ENCODE measurements around the gene TMEM266. TPM values are rescaled to one million over a fixed set of nuclear protein-coding genes. Genes with fewer than 3 reads are reported as not detected.

TMEM266 gene
- total RNA-seq, 4 donors from 2014 or later, result 0.19 to 0.72 (median 0.38) TPM; not detected in 1

DNA sequence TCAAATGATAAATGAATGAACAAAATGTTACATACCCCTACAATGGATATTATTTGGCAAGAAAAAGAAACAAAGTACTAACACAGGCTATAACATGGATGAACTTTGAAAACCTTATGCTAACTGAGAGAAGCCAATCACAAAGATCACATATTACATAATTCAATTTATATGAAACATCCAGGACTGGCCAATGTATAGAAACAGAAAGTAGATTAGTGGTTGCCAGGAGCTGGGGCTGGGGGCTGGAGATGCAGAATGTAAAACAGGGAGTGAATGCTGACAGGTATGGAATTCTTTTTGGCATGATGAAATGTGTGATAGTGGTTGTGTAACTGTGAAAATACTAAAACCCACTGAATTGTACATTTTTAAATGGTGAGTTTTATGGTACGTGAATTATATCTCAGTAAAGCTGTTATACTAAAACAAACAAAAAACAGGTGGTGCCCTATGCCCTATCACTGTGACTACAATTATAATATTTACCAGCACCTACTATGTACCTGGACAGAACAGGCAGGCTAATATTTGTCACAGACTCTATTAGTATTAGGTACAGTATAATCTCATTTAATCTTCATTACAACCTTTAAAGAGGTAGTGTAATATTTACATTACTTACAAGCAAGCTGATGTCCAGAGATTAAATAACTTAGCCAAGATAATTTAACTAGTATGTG, 161.4 kb downstream of the TMEM266 start:
- TF ChIP-seq, protein P1, sequence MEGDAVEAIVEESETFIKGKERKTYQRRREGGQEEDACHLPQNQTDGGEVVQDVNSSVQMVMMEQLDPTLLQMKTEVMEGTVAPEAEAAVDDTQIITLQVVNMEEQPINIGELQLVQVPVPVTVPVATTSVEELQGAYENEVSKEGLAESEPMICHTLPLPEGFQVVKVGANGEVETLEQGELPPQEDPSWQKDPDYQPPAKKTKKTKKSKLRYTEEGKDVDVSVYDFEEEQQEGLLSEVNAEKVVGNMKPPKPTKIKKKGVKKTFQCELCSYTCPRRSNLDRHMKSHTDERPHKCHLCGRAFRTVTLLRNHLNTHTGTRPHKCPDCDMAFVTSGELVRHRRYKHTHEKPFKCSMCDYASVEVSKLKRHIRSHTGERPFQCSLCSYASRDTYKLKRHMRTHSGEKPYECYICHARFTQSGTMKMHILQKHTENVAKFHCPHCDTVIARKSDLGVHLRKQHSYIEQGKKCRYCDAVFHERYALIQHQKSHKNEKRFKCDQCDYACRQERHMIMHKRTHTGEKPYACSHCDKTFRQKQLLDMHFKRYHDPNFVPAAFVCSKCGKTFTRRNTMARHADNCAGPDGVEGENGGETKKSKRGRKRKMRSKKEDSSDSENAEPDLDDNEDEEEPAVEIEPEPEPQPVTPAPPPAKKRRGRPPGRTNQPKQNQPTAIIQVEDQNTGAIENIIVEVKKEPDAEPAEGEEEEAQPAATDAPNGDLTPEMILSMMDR (IDR thresholded peaks at IDR 0.05), result no peak
- no peak for ATAC-seq (ENCODE audit: low FRiP score)

GRCh38 chr15:76222159-76222558, 162.4 kb downstream of the TMEM266 start:
- ATAC-seq (ENCODE audit: low FRiP score) (no peak), DNase-seq (ENCODE audit: low spot score) (no peak)
- TF ChIP-seq, protein P1 (IDR thresholded peaks at IDR 0.05), result no peak

More for the DNA sequence above, 161.4 kb downstream of the TMEM266 start:
- DNase-seq (ENCODE audit: low spot score), result no peak

- DNase-seq (ENCODE audit: low spot score), result no peak
- ATAC-seq (ENCODE audit: low FRiP score), result no peak
- TF ChIP-seq, protein P1 (IDR thresholded peaks at IDR 0.05), result no peak
These were observed 163.7 kb downstream of the TMEM266 start for GRCh38 chr15:76223521-76223920.

DNA sequence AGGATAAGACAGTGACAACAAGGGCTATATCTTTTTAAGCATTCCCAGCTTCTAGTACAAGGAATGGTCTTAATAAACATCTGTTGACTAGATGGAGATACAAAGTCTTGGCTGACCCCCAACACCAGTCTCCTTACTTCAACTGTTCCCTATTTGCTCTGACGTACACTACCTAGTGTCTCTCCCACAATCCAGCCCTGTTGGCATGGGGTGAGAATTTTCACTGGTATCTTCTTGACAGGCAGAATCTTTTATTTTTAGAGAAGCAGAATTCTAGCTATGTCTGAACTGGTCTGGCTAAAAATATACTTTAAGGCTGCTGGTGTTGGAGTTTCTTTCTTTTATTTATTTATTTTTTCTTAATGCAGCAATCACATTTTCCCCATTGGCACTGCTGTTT, 169.5 kb downstream of the TMEM266 start:
- TF ChIP-seq, protein P1 (IDR thresholded peaks at IDR 0.05), result no peak
- no peak for ATAC-seq (ENCODE audit: low FRiP score)

DNA sequence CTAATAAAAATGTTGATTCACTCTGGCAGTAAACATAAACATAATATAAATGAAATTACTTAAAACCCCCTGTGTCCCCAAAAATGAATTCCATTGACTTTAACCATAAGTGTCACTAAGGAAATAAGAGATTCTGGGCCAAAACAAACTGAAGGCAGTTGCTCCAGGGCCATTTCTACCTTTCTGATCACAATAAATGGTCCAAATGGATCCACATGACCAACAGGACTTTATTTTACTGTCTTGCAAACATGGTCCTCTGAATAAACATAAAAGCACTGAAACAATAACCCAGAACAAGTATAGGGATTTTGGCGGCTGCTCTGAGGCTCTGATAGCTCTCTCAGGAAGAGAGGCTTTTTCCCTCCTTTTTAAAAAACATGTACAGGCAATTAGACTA, 174.1 kb downstream of the TMEM266 start:
- TF ChIP-seq, protein P1 (IDR thresholded peaks at IDR 0.05), result no peak
- ATAC-seq (ENCODE audit: low FRiP score) (no peak), DNase-seq (ENCODE audit: low spot score) (no peak)

More for the DNA sequence above, 169.5 kb downstream of the TMEM266 start:
- no peak for DNase-seq (ENCODE audit: low spot score)

DNA sequence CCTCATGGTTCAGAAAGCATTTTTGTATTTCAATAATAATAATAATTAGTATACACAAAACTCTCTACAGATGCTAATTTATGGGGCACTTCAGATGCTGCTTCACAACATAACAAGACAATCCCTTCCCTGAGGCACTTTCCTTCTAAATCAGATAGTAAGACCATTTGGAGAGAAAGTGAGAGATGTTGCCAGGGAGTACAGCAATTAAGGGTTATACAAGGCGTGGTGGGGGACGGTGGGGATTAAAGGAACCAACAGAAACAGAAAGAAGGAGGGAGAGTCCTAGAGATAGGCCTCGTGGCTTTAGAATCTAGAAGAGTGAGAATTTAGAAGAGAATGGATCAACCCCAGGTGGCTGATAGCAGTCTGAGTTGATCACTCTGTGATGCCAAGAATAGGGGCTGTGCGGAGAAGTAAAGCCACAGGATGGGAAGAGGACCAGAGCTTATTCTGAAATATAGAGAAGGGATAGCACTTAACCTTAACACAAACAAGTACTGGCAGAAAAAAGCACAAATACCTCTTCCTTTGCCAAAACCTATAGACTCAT, 174.6 kb downstream of the TMEM266 start:
- no peak for DNase-seq (ENCODE audit: low spot score)
- ATAC-seq (ENCODE audit: low FRiP score), result no peak
- TF ChIP-seq, protein P1 (IDR thresholded peaks at IDR 0.05), result no peak

Measured in omental fat pad (tissue), 4 donors.